GM15510 (cell line): ENCODE data around the gene UGT1A6.

Source experiments
- POLR2A ChIP-seq: IDR thresholded peaks from 3 replicates; pipeline ENCODE4 v1.6.1; 2011; ENCODE audit warnings: borderline replicate concordance; ENCODE audit not compliant: insufficient read length; ENCODE audit errors: extremely low read depth

UGT1A6 gene

GRCh38 chr2:233745073-233745755 is 52.5 kb downstream of the UGT1A6 start:
- no peak for TF ChIP-seq POLR2A

DNA sequence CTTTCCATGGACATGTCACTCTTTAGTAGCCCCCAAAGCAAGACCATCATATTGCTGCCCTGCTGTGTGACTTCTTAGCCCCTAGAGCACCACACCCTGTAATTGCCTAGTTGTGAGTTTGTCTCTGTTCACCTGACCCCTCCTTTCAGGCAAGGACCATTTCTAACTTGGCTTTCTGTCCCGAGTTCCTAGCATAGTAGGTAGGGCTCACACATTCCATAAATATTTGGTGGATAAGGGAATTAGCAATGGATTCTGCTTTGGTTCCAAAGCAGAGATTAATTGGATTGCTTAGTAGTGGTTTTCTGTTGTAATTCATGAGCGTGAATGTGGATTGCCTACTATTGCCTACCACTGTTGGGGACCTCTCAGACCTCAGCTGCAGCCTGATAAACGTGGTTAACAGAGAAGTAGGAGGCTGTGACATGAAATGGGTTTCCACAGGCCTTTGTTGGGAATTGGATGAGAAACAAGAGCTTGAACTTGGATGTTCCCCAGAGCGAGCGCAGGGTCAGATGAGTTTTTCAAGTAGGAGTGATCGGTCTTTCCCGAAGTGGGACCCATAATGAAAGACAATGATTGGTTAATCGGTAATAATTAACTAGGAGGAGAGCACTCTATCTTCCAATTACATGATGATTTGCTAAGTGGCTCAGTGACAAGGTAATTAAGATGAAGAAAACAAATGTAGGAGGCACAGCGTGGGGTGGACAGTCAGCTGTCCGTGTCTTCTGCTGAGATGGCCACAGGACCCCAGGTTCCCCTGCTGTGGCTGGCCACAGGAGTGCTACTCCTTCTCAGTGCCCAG is 54.0 kb downstream of the UGT1A6 start:
- no peak for TF ChIP-seq POLR2A

GRCh38 chr2:233747283-233747544 is 54.5 kb downstream of the UGT1A6 start:
- no peak for TF ChIP-seq POLR2A

DNA sequence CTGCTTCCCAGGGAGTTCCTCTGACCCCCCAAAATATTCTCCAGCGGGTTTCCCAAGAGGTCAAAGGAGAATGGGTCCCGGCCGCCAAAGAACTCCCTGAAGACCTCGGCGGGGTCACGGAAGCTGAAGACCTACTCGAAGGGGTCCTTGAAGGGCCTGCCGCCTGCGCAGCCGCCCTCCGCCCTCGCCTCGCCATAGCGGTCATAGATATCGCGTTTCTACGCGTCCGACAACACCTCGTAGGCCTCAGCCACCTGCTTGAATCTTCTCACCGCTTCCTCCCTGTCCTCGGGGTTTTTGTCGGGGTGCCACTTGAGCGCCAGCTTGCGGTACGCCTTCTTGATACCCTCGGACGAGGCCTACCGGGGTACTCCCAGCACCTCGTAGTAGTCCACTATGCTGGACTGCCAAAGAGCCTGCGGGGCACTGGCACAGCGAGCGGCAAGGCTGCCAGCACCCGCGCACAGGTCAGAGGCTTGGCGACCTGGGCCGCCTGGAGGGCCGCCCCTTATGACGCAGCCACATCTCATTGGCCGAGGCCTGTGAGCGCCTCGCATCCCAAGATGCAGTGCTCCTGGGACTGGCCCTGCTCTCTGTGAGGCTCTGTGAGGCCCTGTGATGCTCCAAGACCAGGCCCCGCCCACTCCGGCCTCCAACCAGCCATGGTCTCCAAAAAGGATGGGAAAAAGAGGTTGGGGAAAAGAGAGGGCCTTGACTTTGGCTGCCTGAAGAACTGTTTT is 62.4 kb downstream of the UGT1A6 start:
- TF ChIP-seq POLR2A, result no peak

- no peak for TF ChIP-seq POLR2A
These were observed 63.9 kb downstream of the UGT1A6 start for GRCh38 chr2:233756429-233757081.

GRCh38 chr2:233758141-233758540 is 65.5 kb downstream of the UGT1A6 start:
- no peak for TF ChIP-seq POLR2A

DNA sequence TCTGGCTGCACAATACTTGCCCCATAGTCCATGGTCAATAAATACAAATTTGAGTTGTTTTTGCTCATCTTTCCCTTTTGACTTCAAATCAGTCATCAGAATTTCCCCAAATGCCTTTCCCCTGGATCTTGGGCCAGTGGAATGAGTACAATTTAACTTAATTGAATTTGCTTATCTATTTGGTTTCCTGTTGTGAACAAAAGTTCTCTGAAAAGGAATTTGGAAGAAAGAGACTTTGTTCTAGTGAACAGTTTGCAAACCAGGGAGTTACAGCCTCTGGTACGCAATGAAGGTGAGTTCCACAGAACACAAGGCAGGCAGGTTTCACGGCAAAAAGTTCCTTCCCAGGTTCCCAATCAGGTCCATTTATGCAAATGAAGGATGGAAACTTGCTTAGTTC is 66.2 kb downstream of the UGT1A6 start:
- no peak for TF ChIP-seq POLR2A

- no peak for TF ChIP-seq POLR2A
These were observed 67.4 kb downstream of the UGT1A6 start, which contains the start of gene UGT1A1 for GRCh38 chr2:233760043-233760442. Gene UGT1A1, plus strand, starts transcription at chr2:233760270. Its CDS starts 18 bp downstream, at chr2:233760288.

DNA sequence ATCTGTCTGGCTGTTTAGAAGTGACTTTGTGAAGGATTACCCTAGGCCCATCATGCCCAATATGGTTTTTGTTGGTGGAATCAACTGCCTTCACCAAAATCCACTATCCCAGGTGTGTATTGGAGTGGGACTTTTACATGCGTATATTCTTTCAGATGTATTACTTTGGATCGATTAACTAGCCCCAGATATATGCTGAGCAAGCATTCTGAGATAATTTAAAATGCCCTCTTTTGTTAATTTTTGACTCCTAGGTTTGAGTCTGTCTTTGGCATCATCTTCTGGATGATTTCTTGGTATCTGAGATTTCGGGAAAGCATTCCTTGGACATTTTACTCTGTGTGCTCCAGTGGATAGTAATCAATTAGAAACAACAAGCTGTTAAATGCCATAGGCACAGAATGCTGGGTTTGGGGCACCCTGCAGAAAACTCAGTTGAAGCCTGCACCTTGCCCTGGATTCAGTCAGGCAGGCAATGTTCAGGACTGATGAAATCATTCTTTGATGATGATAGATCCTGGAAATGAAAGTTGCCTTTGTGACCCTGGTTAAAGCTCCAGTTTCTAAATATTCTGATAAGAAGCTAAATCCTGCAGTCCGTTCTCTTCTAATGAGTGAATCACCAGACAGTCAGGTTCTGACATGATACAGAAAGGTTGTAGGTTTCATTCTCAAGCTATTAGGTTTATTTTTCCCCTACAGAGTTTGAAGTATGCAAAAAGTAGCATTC is 68.5 kb downstream of the UGT1A6 start:
- no peak for TF ChIP-seq POLR2A

DNA sequence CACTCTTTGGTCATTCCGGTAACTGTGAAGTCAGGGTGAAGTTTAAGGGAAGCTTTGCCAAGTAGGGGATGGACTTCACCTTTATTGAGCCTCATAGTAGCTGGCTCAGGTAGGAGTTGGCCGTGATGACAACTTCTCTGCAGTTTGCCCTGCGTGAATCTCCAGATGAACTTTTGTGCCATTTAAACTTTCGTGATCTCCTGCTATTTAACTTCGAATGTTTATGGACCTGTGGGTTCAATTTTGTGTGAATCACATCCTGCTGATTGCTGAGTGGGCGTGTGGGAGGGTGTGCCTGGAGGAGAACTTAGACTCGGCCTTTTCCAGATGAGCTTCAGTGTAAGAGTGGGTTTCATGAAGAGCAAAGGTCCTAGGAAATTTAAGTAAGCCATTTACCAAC is 71.6 kb downstream of the UGT1A6 start:
- TF ChIP-seq POLR2A, result no peak

DNA sequence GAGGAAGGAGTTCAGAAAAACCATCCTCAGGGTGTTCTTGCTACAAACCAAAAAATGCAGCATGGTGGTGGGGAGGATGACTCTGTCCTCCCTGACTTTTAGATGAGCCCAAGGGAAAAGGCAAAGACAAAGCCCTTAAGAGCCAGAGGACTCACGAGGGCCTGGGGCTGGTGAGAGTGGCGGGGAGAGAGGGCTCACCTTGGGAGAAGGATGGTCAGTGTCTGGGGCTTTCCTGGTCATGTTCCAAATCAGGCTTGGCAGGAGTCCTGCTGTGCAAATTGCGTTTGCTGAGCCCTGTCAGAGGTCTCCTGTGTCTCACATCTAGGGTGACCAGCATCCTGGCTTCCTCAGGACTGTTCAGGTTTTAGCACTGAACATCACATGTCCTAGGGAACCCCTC is 72.1 kb downstream of the UGT1A6 start:
- TF ChIP-seq POLR2A, result no peak

DNA sequence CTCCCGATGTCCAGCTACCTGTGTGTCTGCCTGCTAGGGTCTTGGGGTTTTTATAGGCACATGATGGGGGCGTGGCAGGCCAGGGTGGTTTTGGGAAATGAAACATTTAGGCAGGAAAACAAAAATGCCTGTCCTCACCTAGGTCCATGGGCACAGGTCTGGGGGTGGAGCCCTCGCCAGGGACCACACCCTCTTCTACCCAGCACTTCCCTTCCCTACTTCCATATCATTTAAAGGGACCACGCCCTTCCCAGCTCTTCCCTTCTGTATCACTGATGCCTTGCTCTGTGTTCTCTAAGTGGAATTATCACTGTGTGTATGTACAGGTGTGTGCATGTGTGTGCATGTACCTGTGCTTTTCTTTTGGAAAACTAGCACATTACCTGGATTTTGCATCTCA is 73.7 kb downstream of the UGT1A6 start:
- no peak for TF ChIP-seq POLR2A

GRCh38 chr2:233768076-233768475 is 75.4 kb downstream of the UGT1A6 start:
- no peak for TF ChIP-seq POLR2A

GRCh38 chr2:233769260-233769659 is 76.6 kb downstream of the UGT1A6 start:
- no peak for TF ChIP-seq POLR2A
